H9 (cell line): Measurements from ENCODE around the gene CMTM8. TPM values are rescaled to one million over a fixed set of nuclear protein-coding genes. Genes with fewer than 3 reads are reported as not detected.

Source experiments
- DNase-seq: peaks from one replicate; pipeline ENCODE4 v3.0.0-alpha.2; 2017
- H2AFZ ChIP-seq: one replicate; pipeline ENCODE4 v1.6.1; 2013; ENCODE audit warnings: mild to moderate bottlenecking, low read length, control low read depth, moderate library complexity
- H2AK5ac ChIP-seq: 2 replicates; pipeline ENCODE4 v1.6.1; 2013; ENCODE audit warnings: low read length, control low read depth, mixed read lengths; ENCODE audit not compliant: insufficient read length
- H2BK120ac ChIP-seq: one replicate; pipeline ENCODE4 v1.6.1; 2013; ENCODE audit warnings: low read depth, mild to moderate bottlenecking, low read length, control low read depth, inconsistent platforms; ENCODE audit not compliant: poor library complexity, severe bottlenecking
- H2BK12ac ChIP-seq: 2 replicates; pipeline ENCODE4 v1.6.1; 2013; ENCODE audit warnings: low read length, control low read depth, mixed read lengths, low read depth; ENCODE audit not compliant: insufficient read length
- H2BK15ac ChIP-seq: 2 replicates; pipeline ENCODE4 v1.6.1; 2013; ENCODE audit warnings: low read depth, low read length, control low read depth
- H2BK20ac ChIP-seq: one replicate; pipeline ENCODE4 v1.6.1; 2013; ENCODE audit warnings: low read depth, mild to moderate bottlenecking, low read length, control low read depth, inconsistent platforms; ENCODE audit not compliant: poor library complexity, severe bottlenecking
- H2BK5ac ChIP-seq: 2 replicates; pipeline ENCODE4 v1.6.1; 2013; ENCODE audit warnings: low read length, control low read depth, mixed read lengths; ENCODE audit not compliant: insufficient read length
- H3K14ac ChIP-seq: 2 replicates; pipeline ENCODE4 v1.6.1; 2013; ENCODE audit warnings: low read length, control low read depth; ENCODE audit not compliant: insufficient read depth
- H3K18ac ChIP-seq: 2 replicates; pipeline ENCODE4 v1.6.1; 2013; ENCODE audit warnings: low read depth, mild to moderate bottlenecking, mixed read lengths, low read length, control low read depth; ENCODE audit not compliant: insufficient read length
- H3K23ac ChIP-seq: 2 replicates; pipeline ENCODE4 v1.6.1; 2013; ENCODE audit warnings: low read length, control low read depth, mixed read lengths, low read depth; ENCODE audit not compliant: insufficient read length
- H3K23me2 ChIP-seq: 2 replicates; pipeline ENCODE4 v1.6.1; 2013; ENCODE audit warnings: low read depth, mild to moderate bottlenecking, mixed read lengths, low read length, control low read depth; ENCODE audit not compliant: insufficient read length, poor library complexity, severe bottlenecking
- H3K27ac ChIP-seq: 2 replicates; pipeline ENCODE4 v1.5.1; 2013; ENCODE audit warnings: low read length, control low read depth, mixed read lengths, low read depth; ENCODE audit not compliant: insufficient read length
- H3K27me3 ChIP-seq: 2 replicates; pipeline ENCODE4 v1.6.1; 2013; ENCODE audit warnings: low read length, control low read depth, inconsistent platforms; ENCODE audit not compliant: insufficient read depth
- H3K4ac ChIP-seq: 2 replicates; pipeline ENCODE4 v1.6.1; 2013; ENCODE audit warnings: low read depth, mild to moderate bottlenecking, control low read depth, inconsistent platforms, low read length, moderate library complexity
- H3K4me1 ChIP-seq: 2 replicates; pipeline ENCODE4 v1.6.1; 2013; ENCODE audit warnings: low read length, control low read depth, inconsistent platforms; ENCODE audit not compliant: insufficient read depth
- H3K4me2 ChIP-seq: 2 replicates; pipeline ENCODE4 v1.6.1; 2013; ENCODE audit warnings: low read length, control low read depth, mixed read lengths; ENCODE audit not compliant: insufficient read length, insufficient read depth
- H3K56ac ChIP-seq: 2 replicates; pipeline ENCODE4 v1.6.1; 2013; ENCODE audit warnings: low read depth, mild to moderate bottlenecking, mixed read lengths, low read length, control low read depth; ENCODE audit not compliant: insufficient read length
- H3K79me1 ChIP-seq: 2 replicates; pipeline ENCODE4 v1.6.1; 2013; ENCODE audit warnings: low read depth, mild to moderate bottlenecking, moderate library complexity, low read length, control low read depth, inconsistent platforms; ENCODE audit not compliant: insufficient read depth, poor library complexity, severe bottlenecking
- H3K79me2 ChIP-seq: 2 replicates; pipeline ENCODE4 v1.6.1; 2013; ENCODE audit warnings: low read length, control low read depth, inconsistent platforms; ENCODE audit not compliant: insufficient read depth
- H3K9ac ChIP-seq: 2 replicates; pipeline ENCODE4 v1.6.1; 2013; ENCODE audit warnings: low read length, control low read depth, mixed read lengths; ENCODE audit not compliant: insufficient read length; ENCODE audit errors: extremely low read depth
- H3K9me3 ChIP-seq: one replicate; pipeline ENCODE4 v1.6.1; 2013; ENCODE audit warnings: low read depth, low read length, inconsistent platforms; ENCODE audit not compliant: control insufficient read depth
- H3T11ph ChIP-seq: one replicate; pipeline ENCODE4 v1.6.1; 2013; ENCODE audit warnings: mild to moderate bottlenecking, low read length, control low read depth, inconsistent platforms
- H4K20me1 ChIP-seq: one replicate; pipeline ENCODE4 v1.6.1; 2013; ENCODE audit not compliant: control insufficient read depth, insufficient read length, insufficient read depth
- H4K5ac ChIP-seq: 2 replicates; pipeline ENCODE4 v1.6.1; 2013; ENCODE audit warnings: low read depth, mild to moderate bottlenecking, mixed read lengths, low read length, control low read depth; ENCODE audit not compliant: insufficient read length
- H4K8ac ChIP-seq: replicated peaks from 2 replicates; pipeline ENCODE4 v1.6.1; 2013; ENCODE audit warnings: low read length, control low read depth, mixed read lengths, low read depth; ENCODE audit not compliant: insufficient read length
- H4K91ac ChIP-seq: 2 replicates; pipeline ENCODE4 v1.6.1; 2013; ENCODE audit warnings: low read depth, mild to moderate bottlenecking, moderate library complexity, mixed read lengths, low read length, control low read depth; ENCODE audit not compliant: insufficient read length
- H3K27ac Mint-ChIP-seq, 3 experiments: 2 replicates in 2 of 3; 3 replicates in 1 of 3; pipeline ENCODE4 v1.8.0; 2020 to 2021; ENCODE audit warnings: mixed read lengths in 3 of 3, mild to moderate bottlenecking in 1 of 3, moderate library complexity in 1 of 3
- H3K27me3 Mint-ChIP-seq: 2 replicates; pipeline ENCODE4 v1.8.0; 2021; ENCODE audit warnings: low read depth, mild to moderate bottlenecking, moderate library complexity, mixed read lengths
- H3K36me3 Mint-ChIP-seq, 3 experiments: 2 replicates in 2 of 3; 3 replicates in 1 of 3; pipeline ENCODE4 v1.8.0; 2020 to 2021; ENCODE audit warnings: low read depth in 3 of 3, mixed read lengths in 3 of 3; ENCODE audit not compliant: insufficient read depth in 1 of 3
- H3K4me1 Mint-ChIP-seq, 2 experiments: 2 replicates each; pipeline ENCODE4 v1.8.0; 2020; ENCODE audit warnings: mixed read lengths in 2 of 2
- H3K4me3 Mint-ChIP-seq, 2 experiments: 2 replicates in 1 of 2; 3 replicates in 1 of 2; pipeline ENCODE4 v1.8.0; 2020 to 2021; ENCODE audit warnings: mild to moderate bottlenecking in 2 of 2, mixed read lengths in 2 of 2, moderate library complexity in 1 of 2
- H3K9me3 Mint-ChIP-seq, 2 experiments: 2 replicates in 1 of 2; 3 replicates in 1 of 2; pipeline ENCODE4 v1.8.0; 2020; ENCODE audit warnings: mild to moderate bottlenecking in 2 of 2, mixed read lengths in 2 of 2, moderate library complexity in 1 of 2
- CTCF ChIP-seq: fragments of 200-600 bp; sonication (generic); conservative IDR thresholded peaks from 3 replicates; pipeline ENCODE4 v1.8.0; 2021; ENCODE audit warnings: antibody characterized with exemption, mild to moderate bottlenecking
- WGBS: extraction: QIAGEN DNeasy Blood & Tissue Kit; methylation state at CpG from one replicate; pipeline ENCODE4 v1.1.7; 2013; ENCODE audit warnings: missing lambda C conversion rate, low lambda C conversion rate, mixed read lengths; ENCODE audit not compliant: insufficient read length; ENCODE audit errors: extremely low coverage; 5-methylcytosine and 5-hydroxymethylcytosine counted together
- total RNA-seq: library from RNA; stranded (reverse); gene quantifications from 2 replicates; pipeline ENCODE4 v1.2.1, GENCODE V29; 2021

Gene CMTM8
- total RNA-seq, 1 experiment from 2014 or later: 4.0 TPM

GRCh38 chr3:32310918-32311839 lies 72.7 kb downstream of the CMTM8 start:
- Histone ChIP-seq H4K5ac (no peak overlapping the region), H4K20me1 (no peaks in the 10 kb centered on the region), H3K79me2 (no peaks in the 10 kb centered on the region), H3T11ph (no peak overlapping the region), H3K23ac (no peak overlapping the region), H3K9ac (no peak overlapping the region), H2BK12ac (no peak overlapping the region), H3K56ac (no peak overlapping the region), H3K79me1 (no peaks in the 10 kb centered on the region), H2BK15ac (no peak overlapping the region), H4K91ac (no peak overlapping the region), H4K8ac (no peak overlapping the region), H3K18ac (no peak overlapping the region), H3K27me3 (no peaks in the 10 kb centered on the region), H3K4me1 (peaks cover 6% of the 10 kb centered on the region; the same call in 1 of the 2 replicates), H3K23me2 (no peaks in the 10 kb centered on the region), H3K27ac (no peak overlapping the region), H2AFZ (no peak overlapping the region), H3K14ac (no peak overlapping the region), H2BK120ac (no peak overlapping the region), H3K4me2 (no peak overlapping the region), H2AK5ac (no peak overlapping the region), H2BK20ac (no peak overlapping the region), H3K4ac (no peak overlapping the region; the same call in 1 of the 2 replicates), H3K9me3 (no peaks in the 10 kb centered on the region), H2BK5ac (no peak overlapping the region)
- TF ChIP-seq CTCF: no peak
- Mint-ChIP-seq H3K27ac (peak overlapping the region; percentile 10 to 28 (median 20); a peak in 3 of 7 replicates), H3K4me1 (peaks cover 33% of the 10 kb centered on the region in 2 experiments), H3K36me3 (peaks cover 0 to 2% (median under 1%) of the 10 kb centered on the region in 3 experiments; a peak in 2 of 7 replicates), H3K27me3 (no peaks in the 10 kb centered on the region), H3K4me3 (no peak overlapping the region), H3K9me3 (no peaks in the 10 kb centered on the region)
- DNase-seq: no peak
- WGBS: no CpG with 5 or more reads among the region's 15 CpGs
